ENCODE results near the gene ISL2. TPM values are rescaled to one million over a fixed set of nuclear protein-coding genes. Genes with fewer than 3 reads are reported as not detected.

Gene ISL2
- total RNA-seq, 2 experiments from 2014 or later: 6.2 to 11.8 TPM

- POLR2A ChIA-PET: interaction anchor here (0.6 kb wide), 1 partner anchor 374 kb away, joined by 4 read pairs; no protein-coding TSS in a partner anchor
- BruUV-seq (replicated peaks): no TSS peak
- Histone ChIP-seq H3K27ac (ENCODE audit: low read depth, low read length, poor library complexity, severe bottlenecking) (no peak overlapping the region), H4K20me1 (ENCODE audit: insufficient read depth, low read length) (peaks cover 2% of the 10 kb centered on the region; the same call in 1 of the 2 replicates), H3K4me1 (ENCODE audit: insufficient read depth, low read length, poor library complexity, severe bottlenecking) (peaks cover 27% of the 10 kb centered on the region), H3K36me3 (ENCODE audit: insufficient read depth, low read length) (no peaks in the 10 kb centered on the region), H3K9me3 (ENCODE audit: low read length) (no peaks in the 10 kb centered on the region), H3K79me2 (ENCODE audit: insufficient read depth, low read depth, low read length) (peaks cover 10% of the 10 kb centered on the region; the same call in 1 of the 2 replicates), H3K4me2 (ENCODE audit: low read length) (no peak overlapping the region), H3K9me2 (ENCODE audit: insufficient read depth, low read length) (no peaks in the 10 kb centered on the region), H3K4me3 (ENCODE audit: low read depth, low read length, poor library complexity, severe bottlenecking) (no peak overlapping the region), H2AFZ (ENCODE audit: low read length) (0 out of 2 replicates have a peak overlapping the region, but pooled peaks have one; percentile 17)
- intact Hi-C loops (cut with micrococcal nuclease; ENCODE audit: unreplicated experiment): loop anchor here (2.0 to 5.0 kb wide), 2 partner anchors 97 to 143 kb away; no protein-coding TSS in a partner anchor
- CTCF ChIA-PET (ENCODE audit: unreplicated experiment): no interaction called here
- TF ChIP-seq EZH2phosphoT487 (IDR thresholded peaks at IDR 0.05; ENCODE audit: borderline replicate concordance, low read depth, low read length) (no peak), CTCF (conservative IDR thresholded peaks at IDR 0.05; ENCODE audit: low read length) (peak; percentile 66)
- no peak for DNase-seq (ENCODE audit: low spot score)
Measured at GRCh38 chr15:76333720-76334437, 2.7 kb upstream of the ISL2 start.

GRCh38 chr15:76334438-76335306, 1.9 kb upstream of the ISL2 start:
- TF ChIP-seq CTCF (conservative IDR thresholded peaks at IDR 0.05; ENCODE audit: low read length) (no peak), EZH2phosphoT487 (IDR thresholded peaks at IDR 0.05; ENCODE audit: borderline replicate concordance, low read depth, low read length) (no peak)
- POLR2A ChIA-PET: interaction anchor here (0.6 to 0.7 kb wide), 3 partner anchors 373 to 693 kb away, joined by 4 to 9 read pairs (median 5); no protein-coding TSS in a partner anchor
- Histone ChIP-seq H4K20me1 (ENCODE audit: insufficient read depth, low read length) (peaks cover 5% of the 10 kb centered on the region; the same call in 1 of the 2 replicates), H3K4me3 (ENCODE audit: low read depth, low read length, poor library complexity, severe bottlenecking) (no peak overlapping the region), H3K27ac (ENCODE audit: low read depth, low read length, poor library complexity, severe bottlenecking) (no peak overlapping the region), H3K4me1 (ENCODE audit: insufficient read depth, low read length, poor library complexity, severe bottlenecking) (peaks cover 33% of the 10 kb centered on the region), H3K79me2 (ENCODE audit: insufficient read depth, low read depth, low read length) (peaks cover 10% of the 10 kb centered on the region; the same call in 1 of the 2 replicates), H3K9me2 (ENCODE audit: insufficient read depth, low read length) (no peaks in the 10 kb centered on the region), H3K4me2 (ENCODE audit: low read length) (peak overlapping the region; percentile 95; the same call in 1 of the 2 replicates), H2AFZ (ENCODE audit: low read length) (0 out of 2 replicates have a peak overlapping the region, but pooled peaks have one; percentile 17), H3K9me3 (ENCODE audit: low read length) (no peaks in the 10 kb centered on the region), H3K36me3 (ENCODE audit: insufficient read depth, low read length) (no peaks in the 10 kb centered on the region)
- no TSS peak for BruUV-seq (replicated peaks)
- intact Hi-C loops (cut with micrococcal nuclease; ENCODE audit: unreplicated experiment): loop anchor here (2.0 to 5.0 kb wide), 2 partner anchors 97 to 144 kb away; no protein-coding TSS in a partner anchor
- DNase-seq (ENCODE audit: low spot score): no peak
- CTCF ChIA-PET (ENCODE audit: unreplicated experiment): no interaction called here

Measured in OCI-LY7 (cell line).